B cell (primary cell): ENCODE results near the gene PI4KA.
"Not testable (repeated sequence)": the region's sequence is repeated elsewhere in the genome, so short reads cannot be mapped to it uniquely, and the experiment has no call there.

Source experiments
- EZH2 ChIP-seq: IDR thresholded peaks from 2 replicates; pipeline ENCODE4 v1.6.1; 2012; ENCODE audit warnings: borderline replicate concordance, low read depth, mild to moderate bottlenecking, moderate library complexity, low read length; ENCODE audit not compliant: insufficient read depth, poor library complexity, severe bottlenecking
- TF ChIP-seq, protein P1 (sequence below): fragments of 200-600 bp; IDR thresholded peaks from one replicate; pipeline ENCODE4 v1.8.0; 2022; ENCODE audit warnings: antibody characterized with exemption, mild to moderate bottlenecking

DNA sequence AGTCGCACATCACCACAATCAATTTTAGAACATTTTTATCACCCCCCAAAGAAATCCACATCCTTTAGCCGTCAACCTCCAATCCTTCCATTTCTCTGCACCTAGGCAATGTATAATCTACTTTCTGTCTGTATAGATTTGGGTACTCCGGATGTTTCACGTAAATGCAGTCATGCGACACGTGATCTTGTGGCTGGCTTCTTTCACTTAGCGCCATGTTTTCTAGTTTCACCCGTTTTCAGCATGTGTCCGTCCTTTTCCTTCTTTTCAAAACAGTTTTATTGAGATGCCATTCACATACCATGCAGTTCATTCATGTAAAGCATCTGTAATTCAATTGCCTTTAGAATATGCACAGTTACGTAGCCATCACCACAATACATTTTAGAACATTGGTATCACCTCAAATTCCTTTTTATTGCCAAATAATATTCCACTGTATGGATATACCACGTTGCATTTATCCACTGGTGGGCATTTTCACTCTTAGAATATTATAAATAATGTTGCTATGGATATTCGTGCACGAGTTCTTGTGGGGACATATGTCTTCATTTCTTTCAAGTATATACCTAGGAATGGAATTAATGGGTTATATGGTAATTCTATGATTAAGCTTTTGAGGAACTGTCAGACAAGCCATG, 179.7 kb downstream of the PI4KA start:
- TF ChIP-seq, protein P1, sequence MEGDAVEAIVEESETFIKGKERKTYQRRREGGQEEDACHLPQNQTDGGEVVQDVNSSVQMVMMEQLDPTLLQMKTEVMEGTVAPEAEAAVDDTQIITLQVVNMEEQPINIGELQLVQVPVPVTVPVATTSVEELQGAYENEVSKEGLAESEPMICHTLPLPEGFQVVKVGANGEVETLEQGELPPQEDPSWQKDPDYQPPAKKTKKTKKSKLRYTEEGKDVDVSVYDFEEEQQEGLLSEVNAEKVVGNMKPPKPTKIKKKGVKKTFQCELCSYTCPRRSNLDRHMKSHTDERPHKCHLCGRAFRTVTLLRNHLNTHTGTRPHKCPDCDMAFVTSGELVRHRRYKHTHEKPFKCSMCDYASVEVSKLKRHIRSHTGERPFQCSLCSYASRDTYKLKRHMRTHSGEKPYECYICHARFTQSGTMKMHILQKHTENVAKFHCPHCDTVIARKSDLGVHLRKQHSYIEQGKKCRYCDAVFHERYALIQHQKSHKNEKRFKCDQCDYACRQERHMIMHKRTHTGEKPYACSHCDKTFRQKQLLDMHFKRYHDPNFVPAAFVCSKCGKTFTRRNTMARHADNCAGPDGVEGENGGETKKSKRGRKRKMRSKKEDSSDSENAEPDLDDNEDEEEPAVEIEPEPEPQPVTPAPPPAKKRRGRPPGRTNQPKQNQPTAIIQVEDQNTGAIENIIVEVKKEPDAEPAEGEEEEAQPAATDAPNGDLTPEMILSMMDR, result not testable (repeated sequence)
- TF ChIP-seq EZH2, result not testable (repeated sequence)
